ENCODE data around the gene ALAD. TPM values are rescaled to one million over a fixed set of nuclear protein-coding genes. Genes with fewer than 3 reads are reported as not detected.

ALAD gene
- total and polyA plus RNA-seq, 2 of the 13 experiments (the other 11 are each of a cell fraction or from before 2014, with no cell fraction given): 21.8 to 30.1 TPM

DNA sequence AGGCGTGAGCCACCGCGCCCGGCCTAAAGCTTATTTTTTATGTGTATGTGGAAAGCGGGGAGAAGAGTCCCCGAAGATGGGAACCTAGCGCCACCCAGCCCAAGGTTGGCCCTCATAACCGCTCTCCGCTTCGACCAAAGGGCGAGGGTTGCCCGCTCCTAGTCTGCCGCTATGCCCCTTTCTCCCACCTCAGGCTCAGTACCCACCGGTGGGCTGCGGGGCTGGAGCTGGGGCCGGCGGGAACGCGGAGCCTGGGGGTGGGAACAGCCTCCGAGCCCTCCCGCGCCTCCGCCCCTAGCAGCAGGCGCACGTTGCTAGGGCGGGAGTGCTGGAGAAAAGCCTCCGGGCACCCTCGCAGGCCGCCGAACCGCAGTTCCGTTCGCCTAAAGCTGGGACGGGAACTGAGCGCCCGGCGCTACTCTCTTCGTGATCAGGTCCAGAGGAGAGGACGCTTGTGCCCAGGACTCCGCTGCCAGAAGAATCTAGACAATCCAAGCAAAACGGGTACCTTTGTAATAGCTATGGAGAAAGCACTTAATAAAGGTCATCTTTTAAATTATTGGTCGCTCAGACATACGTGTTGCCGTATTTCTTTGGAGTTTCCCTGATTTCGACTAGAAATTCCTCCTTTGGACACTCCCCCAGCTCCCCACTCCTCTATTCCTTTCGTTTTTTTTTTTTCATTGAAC lies 60.9 kb downstream of the ALAD start, which contains the start of gene WDR31 (continued):
- TF ChIP-seq FOXK1 (CRISPR knock-in tag; IDR thresholded peaks at IDR 0.05; ENCODE audit: borderline replicate concordance, low read depth) (peak; percentile 91), TSC22D2 (CRISPR knock-in tag; IDR thresholded peaks at IDR 0.05; ENCODE audit: borderline replicate concordance) (no peak), RNF2 (conservative IDR thresholded peaks at IDR 0.05; ENCODE audit: low read depth) (peak; percentile 74; the same call in 1 of the 2 replicates), KLF15 (CRISPR knock-in tag; IDR thresholded peaks at IDR 0.05; ENCODE audit: borderline replicate concordance) (peak; percentile 45; the same call in 1 of the 2 replicates), FOXO1 (CRISPR knock-in tag; IDR thresholded peaks at IDR 0.05) (peak; percentile 77), SRF (IDR thresholded peaks at IDR 0.05; ENCODE audit: low read depth, low read length) (peak; percentile 77; the same call in 1 of the 2 replicates), ZNF709 (CRISPR knock-in tag; IDR thresholded peaks at IDR 0.05) (no peak), MIXL1 (CRISPR knock-in tag; IDR thresholded peaks at IDR 0.05) (peak; percentile 76; the same call in 1 of the 2 replicates), ZFP37 (CRISPR knock-in tag; IDR thresholded peaks at IDR 0.05; ENCODE audit: borderline replicate concordance) (0 out of 2 replicates have a peak, but pooled peaks have one; percentile 52), ZNF510 (CRISPR knock-in tag; IDR thresholded peaks at IDR 0.05; ENCODE audit: low read depth) (0 out of 2 replicates have a peak, but pooled peaks have one; percentile 81), ZBTB7B (CRISPR knock-in tag; IDR thresholded peaks at IDR 0.05) (peak; percentile 98), ELF4 (CRISPR knock-in tag; IDR thresholded peaks at IDR 0.05; ENCODE audit: borderline replicate concordance) (no peak), ZBTB8A (CRISPR knock-in tag; IDR thresholded peaks at IDR 0.05; ENCODE audit: borderline replicate concordance, low read depth) (0 out of 2 replicates have a peak, but pooled peaks have one; percentile 33), MTA1 (CRISPR knock-in tag; IDR thresholded peaks at IDR 0.05; ENCODE audit: borderline replicate concordance) (peak; percentile 86; the same call in 1 of the 2 replicates)
- TF ChIP-seq, protein P1, sequence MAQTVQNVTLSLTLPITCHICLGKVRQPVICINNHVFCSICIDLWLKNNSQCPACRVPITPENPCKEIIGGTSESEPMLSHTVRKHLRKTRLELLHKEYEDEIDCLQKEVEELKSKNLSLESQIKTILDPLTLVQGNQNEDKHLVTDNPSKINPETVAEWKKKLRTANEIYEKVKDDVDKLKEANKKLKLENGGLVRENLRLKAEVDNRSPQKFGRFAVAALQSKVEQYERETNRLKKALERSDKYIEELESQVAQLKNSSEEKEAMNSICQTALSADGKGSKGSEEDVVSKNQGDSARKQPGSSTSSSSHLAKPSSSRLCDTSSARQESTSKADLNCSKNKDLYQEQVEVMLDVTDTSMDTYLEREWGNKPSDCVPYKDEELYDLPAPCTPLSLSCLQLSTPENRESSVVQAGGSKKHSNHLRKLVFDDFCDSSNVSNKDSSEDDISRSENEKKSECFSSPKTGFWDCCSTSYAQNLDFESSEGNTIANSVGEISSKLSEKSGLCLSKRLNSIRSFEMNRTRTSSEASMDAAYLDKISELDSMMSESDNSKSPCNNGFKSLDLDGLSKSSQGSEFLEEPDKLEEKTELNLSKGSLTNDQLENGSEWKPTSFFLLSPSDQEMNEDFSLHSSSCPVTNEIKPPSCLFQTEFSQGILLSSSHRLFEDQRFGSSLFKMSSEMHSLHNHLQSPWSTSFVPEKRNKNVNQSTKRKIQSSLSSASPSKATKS (CRISPR knock-in tag; IDR thresholded peaks at IDR 0.05): no peak
- TF ChIP-seq, protein P2, sequence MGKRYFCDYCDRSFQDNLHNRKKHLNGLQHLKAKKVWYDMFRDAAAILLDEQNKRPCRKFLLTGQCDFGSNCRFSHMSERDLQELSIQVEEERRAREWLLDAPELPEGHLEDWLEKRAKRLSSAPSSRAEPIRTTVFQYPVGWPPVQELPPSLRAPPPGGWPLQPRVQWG (CRISPR knock-in tag; IDR thresholded peaks at IDR 0.05; ENCODE audit: borderline replicate concordance, low read depth): no peak
- TF ChIP-seq, protein P3, sequence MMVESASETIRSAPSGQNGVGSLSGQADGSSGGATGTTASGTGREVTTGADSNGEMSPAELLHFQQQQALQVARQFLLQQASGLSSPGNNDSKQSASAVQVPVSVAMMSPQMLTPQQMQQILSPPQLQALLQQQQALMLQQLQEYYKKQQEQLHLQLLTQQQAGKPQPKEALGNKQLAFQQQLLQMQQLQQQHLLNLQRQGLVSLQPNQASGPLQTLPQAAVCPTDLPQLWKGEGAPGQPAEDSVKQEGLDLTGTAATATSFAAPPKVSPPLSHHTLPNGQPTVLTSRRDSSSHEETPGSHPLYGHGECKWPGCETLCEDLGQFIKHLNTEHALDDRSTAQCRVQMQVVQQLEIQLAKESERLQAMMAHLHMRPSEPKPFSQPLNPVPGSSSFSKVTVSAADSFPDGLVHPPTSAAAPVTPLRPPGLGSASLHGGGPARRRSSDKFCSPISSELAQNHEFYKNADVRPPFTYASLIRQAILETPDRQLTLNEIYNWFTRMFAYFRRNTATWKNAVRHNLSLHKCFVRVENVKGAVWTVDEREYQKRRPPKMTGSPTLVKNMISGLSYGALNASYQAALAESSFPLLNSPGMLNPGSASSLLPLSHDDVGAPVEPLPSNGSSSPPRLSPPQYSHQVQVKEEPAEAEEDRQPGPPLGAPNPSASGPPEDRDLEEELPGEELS (CRISPR knock-in tag; IDR thresholded peaks at IDR 0.05): peak; percentile 72; the same call in 1 of the 2 replicates
- TF ChIP-seq, protein P4, sequence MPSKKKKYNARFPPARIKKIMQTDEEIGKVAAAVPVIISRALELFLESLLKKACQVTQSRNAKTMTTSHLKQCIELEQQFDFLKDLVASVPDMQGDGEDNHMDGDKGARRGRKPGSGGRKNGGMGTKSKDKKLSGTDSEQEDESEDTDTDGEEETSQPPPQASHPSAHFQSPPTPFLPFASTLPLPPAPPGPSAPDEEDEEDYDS (CRISPR knock-in tag; IDR thresholded peaks at IDR 0.05): peak; percentile 68
- TF ChIP-seq, protein P5, sequence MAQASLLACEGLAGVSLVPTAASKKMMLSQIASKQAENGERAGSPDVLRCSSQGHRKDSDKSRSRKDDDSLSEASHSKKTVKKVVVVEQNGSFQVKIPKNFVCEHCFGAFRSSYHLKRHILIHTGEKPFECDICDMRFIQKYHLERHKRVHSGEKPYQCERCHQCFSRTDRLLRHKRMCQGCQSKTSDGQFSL (CRISPR knock-in tag; IDR thresholded peaks at IDR 0.05): peak; percentile 71; the same call in 1 of the 2 replicates
- TF ChIP-seq, protein P6, sequence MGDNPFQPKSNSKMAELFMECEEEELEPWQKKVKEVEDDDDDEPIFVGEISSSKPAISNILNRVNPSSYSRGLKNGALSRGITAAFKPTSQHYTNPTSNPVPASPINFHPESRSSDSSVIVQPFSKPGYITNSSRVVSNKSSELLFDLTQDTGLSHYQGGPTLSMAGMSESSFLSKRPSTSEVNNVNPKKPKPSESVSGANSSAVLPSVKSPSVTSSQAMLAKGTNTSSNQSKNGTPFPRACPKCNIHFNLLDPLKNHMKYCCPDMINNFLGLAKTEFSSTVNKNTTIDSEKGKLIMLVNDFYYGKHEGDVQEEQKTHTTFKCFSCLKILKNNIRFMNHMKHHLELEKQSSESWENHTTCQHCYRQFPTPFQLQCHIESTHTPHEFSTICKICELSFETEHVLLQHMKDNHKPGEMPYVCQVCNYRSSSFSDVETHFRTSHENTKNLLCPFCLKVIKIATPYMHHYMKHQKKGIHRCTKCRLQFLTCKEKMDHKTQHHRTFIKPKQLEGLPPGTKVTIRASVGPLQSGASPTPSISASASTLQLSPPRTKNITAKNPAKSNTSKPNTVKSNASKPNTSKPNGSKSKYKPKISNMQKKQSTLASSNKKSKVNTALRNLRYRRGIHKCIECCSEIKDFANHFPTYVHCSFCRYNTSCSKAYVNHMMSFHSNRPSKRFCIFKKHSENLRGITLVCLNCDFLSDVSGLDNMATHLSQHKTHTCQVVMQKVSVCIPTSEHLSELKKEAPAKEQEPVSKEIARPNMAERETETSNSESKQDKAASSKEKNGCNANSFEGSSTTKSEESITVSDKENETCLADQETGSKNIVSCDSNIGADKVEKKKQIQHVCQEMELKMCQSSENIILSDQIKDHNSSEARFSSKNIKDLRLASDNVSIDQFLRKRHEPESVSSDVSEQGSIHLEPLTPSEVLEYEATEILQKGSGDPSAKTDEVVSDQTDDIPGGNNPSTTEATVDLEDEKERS (CRISPR knock-in tag; IDR thresholded peaks at IDR 0.05): peak; percentile 88

All from HepG2 (cell line).